Right lobe of liver (tissue), 6 donors: ENCODE data around the gene MEOX1. TPM values are rescaled to one million over a fixed set of nuclear protein-coding genes. Genes with fewer than 3 reads are reported as not detected.
A peak's percentile ranks its signal among the peaks of the same experiment; 100 is the strongest.

Source experiments
- ATAC-seq, 4 donors: fragments of 200-7000 bp; cut with Tn5 transposase; one replicate each; pipeline ENCODE4 v1.9.1; 2020; ENCODE audit warnings: mild to moderate bottlenecking in 4 of 4, moderate library complexity in 4 of 4
- DNase-seq, 3 donors: peaks; one replicate each; pipeline ENCODE4 v3.0.0-alpha.2; 2020
- H3K27ac ChIP-seq, 3 donors: fragments of 200-600 bp; one replicate each; pipeline ENCODE4 v1.8.0; 2022
- H3K27me3 ChIP-seq, 2 donors: fragments of 200-600 bp; one replicate each; pipeline ENCODE4 v1.8.0; 2022
- H3K36me3 ChIP-seq, 4 donors: fragments of 200-600 bp; sonication (generic) in 1 of 4; one replicate each; pipeline versions ENCODE4 v1.5.1 to v1.8.0; 2017 to 2022; ENCODE audit warnings: control low read depth in 1 of 4
- H3K4me1 ChIP-seq, 4 donors: fragments of 200-600 bp; sonication (generic) in 1 of 4; one replicate each; pipeline versions ENCODE4 v1.5.1 to v1.8.0; 2017 to 2022; ENCODE audit warnings: control low read depth in 1 of 4
- H3K4me3 ChIP-seq, 3 donors: fragments of 200-600 bp; one replicate each; pipeline ENCODE4 v1.8.0; 2022
- H3K9me3 ChIP-seq, 4 donors: fragments of 200-600 bp; sonication (generic) in 1 of 4; one replicate each; pipeline versions ENCODE4 v1.5.1 to v1.8.0; 2017 to 2022; ENCODE audit warnings: control low read depth in 1 of 4
- CTCF ChIP-seq, 4 donors: fragments of 200-600 bp in 3 of 4; fragments of 450-650 bp in 1 of 4; IDR thresholded peaks; one replicate each; pipeline versions ENCODE4 v1.5.1 to v1.8.0; 2016 to 2022; ENCODE audit warnings: antibody characterized with exemption in 4 of 4, mild to moderate bottlenecking in 2 of 4
- POLR2A ChIP-seq: fragments of 450-650 bp; IDR thresholded peaks from one replicate; pipeline ENCODE4 v1.6.1; 2017; ENCODE audit warnings: antibody characterized with exemption, mild to moderate bottlenecking
- WGBS: methylation state at CpG from one replicate; pipeline ENCODE4 v1.1.6; 2018; ENCODE audit warnings: low coverage, low lambda C conversion rate; ENCODE audit not compliant: insufficient coverage; ENCODE audit errors: missing lambda C conversion rate; 5-methylcytosine and 5-hydroxymethylcytosine counted together
- intact Hi-C, 2 donors: fragments of 100-400 bp; cut with DNase I; formaldehyde crosslinking; loops; one replicate each; pipeline versions ENCODE4 v1.11.2 to v1.14.1; 2022
- total RNA-seq, 6 experiments: library from RNA; depleted of rRNA in 2 of 6; stranded (reverse); fragments of >200 nt in 2 of 6; fragmentation: NEBNext Ultra II Directional in 3 of 6; extraction: Animal tissue kit (Norgen Biotek cat#: 25700) in 3 of 6; gene quantifications; one replicate each; pipeline versions ENCODE4 v1.1.0 to v1.2.4, GENCODE V29; 2016 to 2023
- donor health status: DM: no; HTN: yes; CAD: no.
- donor health status: DM: no; HTN: no; CAD: no.
- donor health status: DM: no; HTN: no; CAD: no.
- donor health status: DM: no; HTN: yes; CAD: no.
- donor health status: DM: no; HTN: yes; CAD: no.

MEOX1 gene
- total RNA-seq, 6 experiments from 2014 or later: 0.11 TPM; not detected in 5

GRCh38 chr17:43694081-43694870 is 32.6 kb upstream of the MEOX1 start:
- WGBS: 18% methylated on average over 8 of the region's 11 CpGs
- DNase-seq: peak; percentile 73 to 76 (median 74)
- peak; percentile 94 to 98 (median 96) for ATAC-seq
- H3K27me3 ChIP-seq: no peaks in the 10 kb centered on the region
- no peaks in the 10 kb centered on the region for H3K4me1 ChIP-seq
- intact Hi-C loops: loop anchor here in 1 of 2 donors (5.0 to 10.0 kb wide), 2 partner anchors 63 to 151 kb away; partner anchors contain the start of genes CD300LG and SOST
- no peaks in the 10 kb centered on the region for H3K36me3 ChIP-seq
- TF ChIP-seq CTCF (IDR thresholded peaks at IDR 0.05) (peak; percentile 89 to 94 (median 91)), POLR2A (no peak)
- no peak overlapping the region for H3K4me3 ChIP-seq
- H3K9me3 ChIP-seq: no peaks in the 10 kb centered on the region
- no peak overlapping the region for H3K27ac ChIP-seq

- intact Hi-C loops: loop anchor here in 1 of 2 donors (5.0 to 10.0 kb wide), 2 partner anchors 66 to 153 kb away; partner anchors contain the start of genes CD300LG and SOST
- ATAC-seq: no peak
- WGBS: 62% methylated on average over 5 of the region's 6 CpGs
Measured at GRCh38 chr17:43691317-43691693, 29.6 kb upstream of the MEOX1 start.

GRCh38 chr17:43690624-43691316 is 29.0 kb upstream of the MEOX1 start:
- DNase-seq: no peak
- H3K27ac ChIP-seq: no peak overlapping the region
- H3K4me1 ChIP-seq: no peaks in the 10 kb centered on the region
- no peak for ATAC-seq
- TF ChIP-seq POLR2A (no peak), CTCF (IDR thresholded peaks at IDR 0.05) (no peak)
- H3K27me3 ChIP-seq: no peaks in the 10 kb centered on the region
- no peak overlapping the region for H3K4me3 ChIP-seq
- 48% methylated on average over 4 of the region's 9 CpGs for WGBS
- H3K9me3 ChIP-seq: no peaks in the 10 kb centered on the region
- no peaks in the 10 kb centered on the region for H3K36me3 ChIP-seq
- intact Hi-C loops: loop anchor here in 1 of 2 donors (5.0 to 10.0 kb wide), 2 partner anchors 67 to 154 kb away; partner anchors contain the start of genes CD300LG and SOST

More at GRCh38 chr17:43691317-43691693, 29.6 kb upstream of the MEOX1 start:
- no peaks in the 10 kb centered on the region for H3K9me3 ChIP-seq
- DNase-seq: no peak
- no peak overlapping the region for H3K4me3 ChIP-seq
- no peak overlapping the region for H3K27ac ChIP-seq
- TF ChIP-seq CTCF (IDR thresholded peaks at IDR 0.05) (no peak), POLR2A (no peak)
- H3K4me1 ChIP-seq: no peaks in the 10 kb centered on the region
- no peaks in the 10 kb centered on the region for H3K27me3 ChIP-seq
- no peaks in the 10 kb centered on the region for H3K36me3 ChIP-seq

- no peak overlapping the region for H3K27ac ChIP-seq
- WGBS: 69% methylated on average over 4 of the region's 6 CpGs
- no peaks in the 10 kb centered on the region for H3K27me3 ChIP-seq
- H3K4me3 ChIP-seq: no peak overlapping the region
- no peaks in the 10 kb centered on the region for H3K9me3 ChIP-seq
- TF ChIP-seq POLR2A (no peak), CTCF (IDR thresholded peaks at IDR 0.05) (no peak)
- intact Hi-C loops: loop anchor here (5.0 to 10.0 kb wide), 3 partner anchors 67 to 165 kb away; partner anchors contain the start of genes CD300LG (in 1 of the 2) and SOST (in 1 of the 2)
- no peaks in the 10 kb centered on the region for H3K36me3 ChIP-seq
- no peaks in the 10 kb centered on the region for H3K4me1 ChIP-seq
- ATAC-seq (no peak), DNase-seq (no peak)
Measured at GRCh38 chr17:43689814-43690213, 28.1 kb upstream of the MEOX1 start.
